ENCODE data around the gene MX2.
"Not testable (repeated sequence)": the region's sequence is repeated elsewhere in the genome, so short reads cannot be mapped to it uniquely, and the experiment has no call there.

MX2 gene
- 9.6 to 122 (median 93.8) reads per million in 3 experiments for total RNA-seq

GRCh38 chr21:41361786-41362604 is at the start of gene MX2:
TSS of gene MX2 (plus strand) at chr21:41362027. CDS start at chr21:41376907, 14,880 bp downstream.
- peak; percentile 94 for DNase-seq

DNA sequence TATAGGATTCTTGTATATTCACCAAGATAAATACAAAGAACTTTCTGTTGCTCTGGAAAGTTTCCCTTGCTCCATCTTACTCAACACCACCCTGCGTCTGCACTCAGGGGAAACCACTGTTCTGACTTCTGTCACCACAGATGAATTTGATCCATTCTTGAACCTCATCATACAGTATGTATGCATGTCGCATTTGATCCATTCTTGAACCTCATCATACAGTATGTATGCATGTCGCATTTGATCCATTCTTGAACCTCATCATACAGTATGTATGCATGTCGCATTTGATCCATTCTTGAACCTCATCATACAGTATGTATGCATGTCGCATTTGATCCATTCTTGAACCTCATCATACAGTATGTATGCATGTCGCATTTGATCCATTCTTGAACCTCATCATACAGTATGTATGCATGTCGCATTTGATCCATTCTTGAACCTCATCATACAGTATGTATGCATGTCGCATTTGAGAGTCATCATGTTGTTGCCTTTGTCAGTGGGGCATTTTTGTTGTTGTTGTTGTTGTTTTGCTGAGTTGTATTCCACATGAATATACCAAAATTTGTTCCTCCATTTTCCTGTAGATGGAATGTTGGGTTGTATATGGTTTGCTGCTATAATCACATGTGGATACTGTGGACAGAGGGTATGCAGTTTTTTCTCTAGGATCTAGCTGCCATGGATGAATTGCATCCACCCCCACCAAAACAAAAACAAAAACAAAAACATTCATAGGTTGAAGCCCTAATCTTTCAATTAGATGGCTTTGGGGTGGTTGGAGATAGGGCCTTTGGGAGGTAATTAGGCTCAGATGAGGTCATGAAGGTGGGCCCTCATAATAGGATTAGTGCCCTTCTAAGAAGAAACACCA is 48.3 kb upstream of the MX2 start:
- DNase-seq: not testable (repeated sequence)

DNA sequence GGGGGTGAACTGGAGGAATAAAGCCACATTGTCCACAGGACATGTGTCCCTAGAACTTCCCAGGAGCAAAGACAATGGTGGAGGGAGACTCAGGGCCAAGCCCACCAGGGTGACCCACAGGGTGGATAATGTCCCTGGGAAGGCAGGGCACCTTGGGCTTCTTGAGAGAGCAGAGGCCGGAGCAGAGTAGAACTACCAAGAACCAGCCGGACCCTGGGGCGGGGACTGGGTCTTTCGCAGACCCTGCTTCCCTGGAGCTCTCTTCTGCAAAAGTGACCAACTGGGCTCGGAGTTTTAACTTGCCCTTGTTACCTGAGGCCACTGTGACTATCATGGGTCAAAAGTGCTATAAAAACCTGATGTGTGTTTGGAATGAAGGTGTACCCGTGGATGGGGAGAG is 46.1 kb upstream of the MX2 start:
- no peak for DNase-seq

DNA sequence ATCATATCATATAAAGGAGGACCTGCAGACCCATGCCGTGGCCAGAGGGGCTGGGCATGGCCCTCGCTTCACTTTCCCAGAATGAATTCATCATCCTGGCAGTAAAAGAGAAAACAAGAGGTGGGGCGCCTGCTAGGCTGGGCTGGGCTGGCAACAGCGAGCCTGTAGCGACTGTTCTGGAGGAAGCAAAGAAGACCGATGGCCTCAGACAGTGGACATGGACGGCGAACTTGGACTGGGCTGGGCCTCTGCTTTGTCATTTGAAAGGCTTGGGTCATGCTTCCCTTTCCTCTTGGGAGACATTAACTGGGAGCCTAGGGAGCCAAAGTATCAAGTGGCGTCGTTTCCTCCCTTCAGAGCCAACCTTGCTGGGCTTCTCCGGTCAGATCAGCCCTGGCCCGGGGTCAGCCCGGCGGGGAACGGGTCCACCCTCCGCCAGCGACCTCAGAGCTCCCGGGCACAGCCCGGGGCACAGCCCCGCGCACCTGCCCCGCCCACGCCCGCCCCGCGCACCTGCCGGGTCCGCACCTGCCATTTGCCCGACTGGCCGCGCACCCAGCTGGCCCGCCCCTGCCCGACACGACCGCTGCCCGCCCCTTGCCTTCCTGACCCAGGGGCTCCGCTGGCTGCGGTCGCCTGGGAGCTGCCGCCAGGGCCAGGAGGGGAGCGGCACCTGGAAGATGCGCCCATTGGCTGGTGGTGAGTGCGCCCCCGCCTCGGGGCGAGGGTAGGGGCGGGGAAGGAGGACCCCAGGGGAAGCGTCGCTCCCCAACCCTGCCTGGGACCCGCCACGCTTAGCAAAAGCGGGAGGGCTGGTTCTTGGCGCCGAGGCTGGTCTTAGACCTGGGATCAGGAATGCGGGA is 45.4 kb upstream of the MX2 start, which contains the start of gene FAM3B:
Gene FAM3B (plus strand): TSS at position 602 of the 863 bp plus-strand sequence. CDS start 79 bp downstream, at position 681.
- no peak for DNase-seq

GRCh38 chr21:41317063-41317392 is 44.8 kb upstream of the MX2 start:
- no peak for DNase-seq

GRCh38 chr21:41317458-41317857 is 44.4 kb upstream of the MX2 start:
- DNase-seq: no peak

- DNase-seq: no peak
Measured at GRCh38 chr21:41318218-41318617, 43.6 kb upstream of the MX2 start.

GRCh38 chr21:41319273-41319672 is 42.6 kb upstream of the MX2 start:
- DNase-seq: no peak

GRCh38 chr21:41321211-41321907 is 40.5 kb upstream of the MX2 start:
- no peak for DNase-seq

DNA sequence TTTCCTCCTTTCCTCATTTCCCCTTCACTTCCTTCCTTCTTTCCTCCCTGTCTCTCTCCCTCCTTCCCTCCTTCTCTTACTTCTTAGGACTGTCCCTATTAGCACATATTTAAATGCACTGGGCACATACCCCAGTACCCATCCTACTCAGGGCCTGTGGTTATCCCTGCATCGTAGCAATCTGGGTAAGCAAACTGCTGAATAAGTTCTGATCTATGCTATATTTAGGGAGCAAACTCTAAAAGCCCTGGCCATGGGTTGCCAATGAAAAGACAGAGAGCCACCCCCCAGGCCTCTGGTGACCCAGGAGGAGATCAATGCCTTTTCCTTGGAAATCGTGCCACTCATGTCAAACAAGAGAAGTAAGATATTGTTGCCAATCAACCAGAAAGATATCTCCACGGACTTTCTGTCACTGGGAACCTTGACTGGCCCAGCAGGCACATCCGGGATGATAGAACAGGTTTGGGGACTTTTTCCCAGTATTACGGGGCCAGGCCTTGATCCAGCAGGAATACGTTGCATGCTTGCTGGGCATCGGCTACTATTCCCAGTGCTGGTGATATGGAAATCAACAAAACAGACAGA is 39.8 kb upstream of the MX2 start:
- DNase-seq: no peak

- no peak for DNase-seq
Measured at GRCh38 chr21:41322496-41323382, 39.1 kb upstream of the MX2 start.

DNA sequence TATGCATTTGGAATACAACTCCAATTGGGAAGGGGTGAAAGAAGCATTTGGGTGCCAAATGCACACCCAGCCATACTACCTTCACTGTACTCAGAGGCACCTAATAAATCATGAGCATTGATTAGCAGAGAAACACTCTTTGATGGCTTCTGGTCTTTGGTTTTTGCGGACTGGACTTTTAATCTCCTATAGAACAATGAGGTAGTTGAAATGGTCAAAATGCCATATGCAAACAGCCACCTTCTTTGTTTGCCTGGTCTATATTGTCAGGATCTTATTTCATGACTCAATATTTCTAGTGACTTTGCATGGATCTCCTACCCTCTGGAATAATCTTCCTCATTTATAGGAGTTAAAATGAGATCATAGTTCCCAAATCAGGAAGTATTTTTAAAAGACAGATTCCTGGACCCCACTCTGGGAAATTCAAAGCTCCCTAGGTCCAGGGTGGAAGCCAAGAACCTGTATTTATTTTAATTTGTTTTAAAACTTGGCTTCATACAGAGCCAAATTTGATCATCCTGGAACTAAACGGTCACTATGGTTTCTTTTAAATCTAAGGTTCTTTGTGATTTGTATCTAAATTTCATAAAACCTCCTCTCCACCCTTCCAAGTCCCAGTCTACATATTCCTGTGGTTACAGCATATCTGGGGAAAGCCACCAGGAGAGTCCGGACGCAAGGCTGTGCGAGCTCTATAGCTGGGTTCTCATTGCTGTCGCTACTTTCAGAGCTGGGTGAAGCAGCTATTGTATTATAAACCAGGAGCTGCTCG is 36.5 kb upstream of the MX2 start:
- DNase-seq: no peak

DNA sequence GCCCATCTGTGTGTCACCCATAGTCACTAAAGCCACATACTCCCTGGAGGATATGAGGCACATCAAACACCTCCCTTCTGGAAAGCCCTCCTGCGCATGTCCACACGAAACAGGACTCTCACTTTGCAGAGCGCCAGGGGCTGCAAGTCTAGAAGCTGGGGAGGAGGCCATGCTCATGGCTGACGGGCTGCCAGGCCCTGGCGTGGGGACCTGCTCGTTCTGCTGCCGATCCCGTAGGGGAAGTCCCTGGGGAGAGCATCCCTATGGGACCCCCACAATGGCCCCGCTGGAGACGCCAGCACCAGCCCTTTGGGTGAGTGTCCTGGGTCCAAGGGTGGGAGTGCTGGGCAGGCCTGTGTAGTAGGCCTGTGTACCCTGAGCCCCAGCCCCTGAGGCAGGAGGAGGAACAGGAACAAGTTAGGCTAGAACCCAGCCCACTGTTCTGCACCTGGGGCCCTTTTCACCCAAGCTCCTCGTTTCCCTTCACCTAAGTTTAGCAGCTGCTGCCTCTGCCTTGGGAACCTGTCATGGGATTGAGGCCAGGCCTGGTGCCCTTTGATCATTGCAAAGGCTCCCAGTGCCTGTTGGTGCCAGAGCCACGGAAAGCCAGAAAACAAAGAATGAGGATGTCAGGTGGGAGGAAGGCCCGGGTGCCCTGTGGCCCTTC is 35.3 kb upstream of the MX2 start:
- DNase-seq: no peak

DNA sequence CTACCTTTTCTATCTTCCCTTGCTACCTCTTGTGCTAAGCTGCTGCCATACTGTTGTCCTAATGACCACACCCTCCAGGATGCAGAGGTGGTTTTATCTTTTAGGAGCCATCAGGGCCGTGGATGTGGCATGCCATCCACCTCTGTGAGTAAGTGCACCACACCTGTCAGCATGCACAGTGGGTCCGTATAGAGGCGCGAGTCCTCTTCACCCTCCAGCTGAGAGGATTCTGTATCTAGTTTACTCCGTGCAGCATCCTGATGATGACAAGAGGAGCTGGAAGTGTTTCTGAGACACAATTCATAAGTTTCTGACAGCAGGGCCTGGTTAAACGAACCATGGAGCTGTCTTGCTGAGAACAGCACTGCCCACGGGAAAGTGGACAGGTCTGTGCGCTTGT is 34.1 kb upstream of the MX2 start:
- DNase-seq: no peak

DNA sequence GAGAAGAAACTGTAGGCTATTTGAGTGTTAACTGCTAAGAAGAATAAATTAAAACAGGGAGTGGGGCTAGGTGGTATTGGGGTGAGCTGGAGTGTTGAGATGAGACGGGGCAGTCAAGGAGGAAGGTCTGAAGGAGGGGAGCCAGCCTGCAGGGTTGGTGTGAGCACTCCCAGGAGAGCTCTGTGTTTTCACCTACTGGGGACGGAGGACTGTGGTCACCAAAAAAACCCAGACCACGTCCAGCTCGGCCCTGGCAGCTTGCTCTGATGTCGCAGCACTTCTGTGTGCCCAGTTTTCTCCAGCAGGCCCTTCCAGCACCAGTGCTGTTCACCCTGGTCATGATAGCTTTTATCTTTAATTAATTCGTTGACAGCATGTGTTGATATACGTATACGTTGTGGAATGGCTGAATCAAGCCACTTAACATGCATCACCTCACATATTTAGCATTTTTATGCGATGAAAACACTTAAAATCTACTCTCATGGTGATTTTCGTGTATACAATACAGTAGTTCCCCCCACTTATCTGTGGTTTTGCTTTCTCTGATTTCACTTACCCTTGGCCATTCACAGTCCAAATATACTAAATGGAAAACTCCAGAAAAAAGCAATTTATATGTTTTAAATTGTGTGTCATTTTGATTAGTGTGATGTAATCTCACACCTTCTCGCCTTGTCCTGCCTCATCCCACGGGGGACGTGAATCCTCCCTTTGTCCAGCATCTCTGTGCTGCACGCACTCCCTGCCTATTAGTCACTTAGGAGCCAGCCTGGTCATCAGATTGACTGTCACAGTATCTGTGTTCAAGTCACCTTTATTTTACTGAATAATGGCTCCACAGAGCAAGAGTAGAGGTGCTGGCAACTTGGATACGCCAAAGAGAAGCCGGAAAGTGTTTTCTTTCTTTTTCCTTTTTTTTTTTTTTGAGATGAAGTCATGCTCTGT is 32.9 kb upstream of the MX2 start:
- DNase-seq: no peak

DNA sequence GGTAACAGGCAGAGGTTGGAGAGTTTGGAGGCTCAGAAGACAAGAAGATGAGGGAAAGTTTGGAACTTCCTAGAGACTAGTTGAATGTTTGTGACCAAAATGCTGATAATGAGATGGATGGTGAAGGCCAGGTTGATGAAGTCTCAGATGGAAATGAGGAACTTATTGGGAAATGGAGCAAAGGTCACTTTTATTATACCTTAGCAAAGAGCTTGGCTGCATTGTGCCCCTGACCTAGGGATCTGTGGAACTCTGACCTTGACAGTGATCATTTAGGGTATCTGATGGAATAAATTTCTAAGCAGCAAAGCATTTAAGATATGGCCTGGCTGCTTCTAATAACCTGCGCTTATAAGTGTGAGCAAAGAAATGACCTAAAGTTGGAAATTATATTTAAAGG is 28.1 kb upstream of the MX2 start:
- no peak for DNase-seq

DNA sequence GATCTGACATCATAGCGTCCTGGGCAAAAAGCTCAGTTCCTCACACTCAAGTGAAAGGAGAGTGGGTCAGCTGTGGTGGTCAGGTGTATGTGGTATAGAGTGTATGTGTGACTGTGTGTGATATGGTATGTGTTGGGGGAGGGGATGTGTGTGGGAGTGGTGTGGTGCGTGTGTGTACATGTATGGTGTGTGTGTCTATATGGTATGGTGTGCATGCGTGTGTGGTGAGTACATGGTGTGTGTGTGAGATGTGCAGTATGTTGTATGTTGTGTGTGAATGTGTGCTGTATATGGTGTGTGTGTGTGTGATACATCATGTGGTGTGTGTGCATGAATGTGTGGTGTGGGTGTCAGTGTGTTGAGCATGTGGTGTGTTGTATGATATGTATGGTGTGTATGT is 24.3 kb upstream of the MX2 start:
- no peak for DNase-seq

- DNase-seq: no peak
Measured at GRCh38 chr21:41338455-41338854, 23.4 kb upstream of the MX2 start.

All from central memory CD4-positive, alpha-beta T cell (primary cell).